A549 (cell line): Measurements from ENCODE around the gene USP2. TPM values are rescaled to one million over a fixed set of nuclear protein-coding genes. Genes with fewer than 3 reads are reported as not detected.

Experiments
- ATAC-seq, 2 experiments: fragments of 200-7000 bp in 1 of 2; fragments of >200 bp in 1 of 2; cut with Nextera tagmentation in 1 of 2; cut with Tn5 transposase in 1 of 2; 3 replicates each; pipeline versions ENCODE4 v1.8.0 to v1.9.1; 2018 to 2020; ENCODE audit warnings: mild to moderate bottlenecking in 1 of 2, moderate library complexity in 1 of 2
- CTCF ChIA-PET: fragments of 300-600 bp; sonication (Branson Sonifier 250); formaldehyde crosslinking; extraction: SDS; loops from one replicate; lab custom pipeline; 2021; ENCODE audit warnings: antibody characterized with exemption, inconsistent platforms; lab: Yijun Ruan, JAX
- POLR2A ChIA-PET: fragments of 350-600 bp; formaldehyde crosslinking; extraction: SDS; loops from one replicate; lab custom pipeline; 2021; ENCODE audit warnings: antibody characterized with exemption, inconsistent platforms; lab: Yijun Ruan, JAX
- DNase-seq, 2 experiments: peaks; one replicate each; pipeline versions ENCODE4 v3.0.0 to v3.0.0-alpha.2; 2011 to 2016; ENCODE audit warnings: low read depth in 1 of 2, low spot score in 1 of 2
- FAIRE-seq: peaks from 2 replicates; lab custom pipeline; 2011; peaks lifted over from hg19 to GRCh38; lab: Jason Lieb, UNC
- H3K27ac ChIP-seq, 2 experiments: fragments of >200 bp; sonication (Bioruptor Twin); formaldehyde crosslinking; 3 replicates each; pipeline ENCODE4 v1.5.1; 2016 to 2017
- H3K4me1 ChIP-seq: fragments of >200 bp; sonication (Bioruptor Twin); formaldehyde crosslinking; 3 replicates; pipeline ENCODE4 v1.6.1; 2016
- H3K4me2 ChIP-seq: fragments of >200 bp; sonication (Bioruptor Twin); formaldehyde crosslinking; 3 replicates; pipeline ENCODE4 v1.6.1; 2016
- H3K4me3 ChIP-seq: fragments of >200 bp; sonication (Bioruptor Twin); formaldehyde crosslinking; 3 replicates; pipeline ENCODE4 v1.5.1; 2016
- H3K9me3 ChIP-seq: fragments of >200 bp; sonication (Bioruptor Twin); formaldehyde crosslinking; 3 replicates; pipeline ENCODE4 v1.6.1; 2016
- CBX2 ChIP-seq: fragments of 200-600 bp; sonication (generic); IDR thresholded peaks from 2 replicates; pipeline ENCODE4 v1.6.1; 2016; ENCODE audit warnings: low read depth, mild to moderate bottlenecking, borderline replicate concordance
- CBX8 ChIP-seq: fragments of 200-600 bp; sonication (generic); IDR thresholded peaks from 2 replicates; pipeline ENCODE4 v1.6.1; 2016
- CTCF ChIP-seq: fragments of >200 bp; sonication (Bioruptor Twin); formaldehyde crosslinking; IDR thresholded peaks from 3 replicates; pipeline ENCODE4 v1.5.1; 2016
- ELK1 ChIP-seq: fragments of 150-350 bp; IDR thresholded peaks from 2 replicates; pipeline ENCODE4 v1.6.1; 2014; ENCODE audit warnings: low read depth, mild to moderate bottlenecking, low read length
- EP300 ChIP-seq, 2 experiments: fragments of >200 bp; sonication (Bioruptor Twin); formaldehyde crosslinking; IDR thresholded peaks; 2 replicates in 1 of 2; 3 replicates in 1 of 2; pipeline ENCODE4 v1.6.1; 2016 to 2017
- ESRRA ChIP-seq: fragments of 150-350 bp; IDR thresholded peaks from 2 replicates; pipeline ENCODE4 v1.6.1; 2014; ENCODE audit warnings: mild to moderate bottlenecking, low read length, borderline replicate concordance
- FOSB ChIP-seq: fragments of 250-450 bp; sonication (Bioruptor Pico); IDR thresholded peaks from 2 replicates; pipeline ENCODE4 v1.5.0; 2020; ENCODE audit warnings: mild to moderate bottlenecking, moderate library complexity
- FOSL2 ChIP-seq, 2 experiments: fragments of 450-650 bp in 1 of 2; fragments of >200 bp in 1 of 2; sonication (Bioruptor Twin) in 1 of 2; formaldehyde crosslinking; IDR thresholded peaks; 2 replicates each; pipeline versions ENCODE4 v1.5.0 to v1.6.1; 2016 to 2020; ENCODE audit warnings: mild to moderate bottlenecking in 1 of 2, moderate library complexity in 1 of 2
- HDAC2 ChIP-seq: fragments of 200-600 bp; sonication (generic); IDR thresholded peaks from 2 replicates; pipeline ENCODE4 v1.6.1; 2016
- HES2 ChIP-seq: fragments of >200 bp; sonication (Bioruptor Twin); formaldehyde crosslinking; IDR thresholded peaks from 2 replicates; pipeline ENCODE4 v1.6.1; 2016
- HOXA7 ChIP-seq: fragments of 250-450 bp; sonication (Bioruptor Pico); IDR thresholded peaks from 2 replicates; pipeline ENCODE4 v1.5.0; 2020; ENCODE audit warnings: mild to moderate bottlenecking, moderate library complexity
- HOXB13 ChIP-seq: fragments of 250-450 bp; sonication (Bioruptor Pico); IDR thresholded peaks from 2 replicates; pipeline ENCODE4 v1.5.0; 2020; ENCODE audit warnings: low read depth, mild to moderate bottlenecking, moderate library complexity
- KDM5A ChIP-seq: fragments of 200-600 bp; sonication (generic); IDR thresholded peaks from 2 replicates; pipeline ENCODE4 v1.6.1; 2016; ENCODE audit warnings: antibody characterized with exemption, mild to moderate bottlenecking
- MAX ChIP-seq: IDR thresholded peaks from 2 replicates; pipeline ENCODE4 v1.6.1; 2012
- NFE2L2 ChIP-seq: fragments of 150-350 bp; conservative IDR thresholded peaks from 2 replicates; pipeline ENCODE4 v1.6.1; 2014; ENCODE audit warnings: low read length
- PBX3 ChIP-seq: IDR thresholded peaks from 2 replicates; pipeline ENCODE4 v1.6.1; 2012
- PHF8 ChIP-seq: fragments of 200-600 bp; sonication (generic); IDR thresholded peaks from 2 replicates; pipeline ENCODE4 v1.6.1; 2016; ENCODE audit warnings: low read depth, mild to moderate bottlenecking, antibody characterized with exemption, moderate library complexity, borderline replicate concordance
- RARB ChIP-seq: fragments of 250-450 bp; sonication (Bioruptor Pico); IDR thresholded peaks from 2 replicates; pipeline ENCODE4 v1.8.0; 2021; ENCODE audit warnings: mild to moderate bottlenecking, moderate library complexity
- REST ChIP-seq: fragments of 200-600 bp; sonication (generic); IDR thresholded peaks from 2 replicates; pipeline ENCODE4 v1.6.1; 2016; ENCODE audit warnings: antibody characterized with exemption, mild to moderate bottlenecking, moderate library complexity
- RFX5 ChIP-seq: fragments of 450-650 bp; IDR thresholded peaks from 2 replicates; pipeline ENCODE4 v1.7.1; 2014; ENCODE audit warnings: antibody characterized with exemption, mild to moderate bottlenecking, moderate library complexity
- SMC3 ChIP-seq: fragments of >200 bp; sonication (Bioruptor Twin); formaldehyde crosslinking; IDR thresholded peaks from 3 replicates; pipeline ENCODE4 v1.6.1; 2018; ENCODE audit warnings: inconsistent platforms
- ZNF302 ChIP-seq: fragments of 250-450 bp; sonication (Bioruptor Pico); IDR thresholded peaks from 2 replicates; pipeline ENCODE4 v1.9.0; 2021; ENCODE audit warnings: inconsistent platforms, mild to moderate bottlenecking, moderate library complexity
- ZSCAN20 ChIP-seq: fragments of 250-450 bp; sonication (Bioruptor Pico); IDR thresholded peaks from 2 replicates; pipeline ENCODE4 v1.8.0; 2022; ENCODE audit warnings: mild to moderate bottlenecking, moderate library complexity
- WGBS: methylation state at CpG from one replicate; pipeline ENCODE4 v1.1.6; 2017; ENCODE audit errors: missing lambda C conversion rate; 5-methylcytosine and 5-hydroxymethylcytosine counted together
- polyA plus RNA-seq, 4 experiments: library from polyadenylated mRNA; depleted of rRNA in 3 of 4; stranded (reverse); fragments of >200 nt; fragmentation: RNase III in 1 of 4; extraction: RNeasy Plus Mini Kit Qiagen cat#74134 plus additional on column Dnase treatment in 1 of 4; gene quantifications; 2 replicates in 3 of 4; 3 replicates in 1 of 4; pipeline ENCODE4 v1.2.3, GENCODE V29; 2011 to 2017

USP2 gene
- polyA plus RNA-seq, 2 of the 4 experiments (the other 2 are of a cell fraction), result 0.30 to 0.48 TPM

- Histone ChIP-seq H3K27ac (no peak overlapping the region), H3K4me2 (no peak overlapping the region)
- no peak for TF ChIP-seq ZNF302 (CRISPR knock-in tag)
- TF ChIP-seq NFE2L2, result no peak
- TF ChIP-seq KDM5A, result no peak
- no peak for TF ChIP-seq FOSL2 (IDR thresholded peaks at IDR 0.05)
- no peak for TF ChIP-seq FOSL2 (CRISPR knock-in tag; IDR thresholded peaks at IDR 0.05)
- TF ChIP-seq ZSCAN20, result no peak
- TF ChIP-seq HOXA7 (CRISPR knock-in tag), result no peak
- TF ChIP-seq CBX2, result no peak
- no peak for TF ChIP-seq RFX5
- TF ChIP-seq FOSB, result no peak
- TF ChIP-seq CBX8, result no peak
- TF ChIP-seq PBX3, result no peak
- TF ChIP-seq HOXB13 (CRISPR knock-in tag), result no peak
These were observed 26.2 kb downstream of the USP2 start for GRCh38 chr11:119355091-119355843.

GRCh38 chr11:119352857-119353260 lies 28.6 kb downstream of the USP2 start:
- 42% methylated on average over 4 of the region's 4 CpGs for WGBS
- no peak overlapping the region for H3K4me3 ChIP-seq
- H3K27ac ChIP-seq, result no peak overlapping the region
- CTCF ChIA-PET, result interaction anchor here (1.2 to 2.7 kb wide), 6 partner anchors 9 to 122 kb away, joined by 3 to 23 read pairs (median 6); partner anchors contain the start of gene USP2
- H3K4me1 ChIP-seq, result peaks cover 10% of the 10 kb centered on the region; the same call in 2 of the 3 replicates
- H3K9me3 ChIP-seq, result no peaks in the 10 kb centered on the region
- ATAC-seq (no peak), FAIRE-seq (no peak), DNase-seq (no peak)
- no peak overlapping the region for H3K4me2 ChIP-seq
- no peak for TF ChIP-seq CTCF
- no peak for TF ChIP-seq ESRRA
- TF ChIP-seq HES2, result no peak
- no peak for TF ChIP-seq FOSB
- no peak for TF ChIP-seq EP300 (IDR thresholded peaks at IDR 0.05)
- TF ChIP-seq SMC3, result no peak
- TF ChIP-seq PHF8, result no peak
- POLR2A ChIA-PET, result no interaction called here

More at GRCh38 chr11:119355091-119355843, 26.2 kb downstream of the USP2 start:
- ChIA-PET CTCF (interaction anchor here (0.7 to 5.1 kb wide), 23 partner anchors 9 to 753 kb away, joined by 3 to 341 read pairs (median 5); partner anchors contain the start of genes C1QTNF5, MFRP and USP2), POLR2A (no interaction called here)
- FAIRE-seq (no peak), DNase-seq (no peak), ATAC-seq (no peak)
- peaks cover 17% of the 10 kb centered on the region for H3K4me1 ChIP-seq
- 55% methylated on average over 9 of the region's 9 CpGs for WGBS
- H3K4me3 ChIP-seq, result no peak overlapping the region
- H3K9me3 ChIP-seq, result no peaks in the 10 kb centered on the region

- H3K4me2 ChIP-seq, result no peak overlapping the region
- WGBS, result 28% methylated on average over 2 of the region's 2 CpGs
- no peak overlapping the region for H3K4me3 ChIP-seq
- no peak for ATAC-seq
- H3K4me1 ChIP-seq, result peaks cover 7% of the 10 kb centered on the region; the same call in 2 of the 3 replicates
- ChIA-PET CTCF (interaction anchor here (0.8 to 2.7 kb wide), 6 partner anchors 11 to 123 kb away, joined by 3 to 12 read pairs (median 6); no protein-coding TSS in a partner anchor), POLR2A (no interaction called here)
- DNase-seq, result no peak
- H3K9me3 ChIP-seq, result no peaks in the 10 kb centered on the region
- H3K27ac ChIP-seq, result no peak overlapping the region
- TF ChIP-seq MAX (no peak), HOXA7 (CRISPR knock-in tag) (no peak), CBX8 (no peak), RARB (CRISPR knock-in tag) (no peak), HDAC2 (no peak), ELK1 (no peak), REST (no peak)
- no peak for FAIRE-seq
These were observed 30.3 kb downstream of the USP2 start for GRCh38 chr11:119351232-119351631.
